Endodermal cell (in vitro differentiated cells): ENCODE data around the gene PRUNE2. TPM values are rescaled to one million over a fixed set of nuclear protein-coding genes. Genes with fewer than 3 reads are reported as not detected.

Experiments
- DNase-seq: peaks from one replicate; pipeline ENCODE4 v3.0.0-alpha.2; 2017
- H3K27ac ChIP-seq: 2 replicates; pipeline ENCODE4 v1.5.1; 2013; ENCODE audit warnings: mild to moderate bottlenecking, low read depth, low read length, moderate library complexity
- H3K27me3 ChIP-seq: 2 replicates; pipeline ENCODE4 v1.6.1; 2013; ENCODE audit warnings: mild to moderate bottlenecking, low read length, moderate library complexity; ENCODE audit not compliant: insufficient read depth, control insufficient read depth, poor library complexity, severe bottlenecking
- H3K36me3 ChIP-seq: 2 replicates; pipeline ENCODE4 v1.7.0; 2013; ENCODE audit warnings: mild to moderate bottlenecking, low read length, moderate library complexity; ENCODE audit not compliant: control insufficient read depth, insufficient read depth
- H3K4me1 ChIP-seq: one replicate; pipeline ENCODE4 v1.7.0; 2013; ENCODE audit warnings: low read length; ENCODE audit not compliant: control insufficient read depth, insufficient read depth
- H3K4me3 ChIP-seq: 2 replicates; pipeline ENCODE4 v1.5.1; 2013; ENCODE audit warnings: mild to moderate bottlenecking, low read length, moderate library complexity
- H3K9ac ChIP-seq: 2 replicates; pipeline ENCODE4 v1.6.1; 2013; ENCODE audit warnings: mild to moderate bottlenecking, low read length, moderate library complexity; ENCODE audit not compliant: poor library complexity, severe bottlenecking; ENCODE audit errors: extremely low read depth
- H3K9me3 ChIP-seq: 2 replicates; pipeline ENCODE4 v1.6.1; 2013; ENCODE audit warnings: mild to moderate bottlenecking, low read length, moderate library complexity; ENCODE audit not compliant: control insufficient read depth
- H3K27ac Mint-ChIP-seq: 2 replicates; pipeline ENCODE4 v1.8.0; 2020; ENCODE audit warnings: mixed read lengths
- H3K27me3 Mint-ChIP-seq: 2 replicates; pipeline ENCODE4 v1.8.0; 2021; ENCODE audit warnings: mild to moderate bottlenecking, mixed read lengths; ENCODE audit not compliant: insufficient read depth
- H3K36me3 Mint-ChIP-seq: 2 replicates; pipeline ENCODE4 v1.8.0; 2020; ENCODE audit warnings: low read depth, mixed read lengths
- H3K4me1 Mint-ChIP-seq: 2 replicates; pipeline ENCODE4 v1.8.0; 2020; ENCODE audit warnings: mixed read lengths
- H3K4me3 Mint-ChIP-seq: 2 replicates; pipeline ENCODE4 v1.8.0; 2020; ENCODE audit warnings: mild to moderate bottlenecking, moderate library complexity, mixed read lengths
- H3K9me3 Mint-ChIP-seq: 2 replicates; pipeline ENCODE4 v1.8.0; 2020; ENCODE audit warnings: mild to moderate bottlenecking, mixed read lengths
- CTCF ChIP-seq: fragments of 200-600 bp; sonication (generic); conservative IDR thresholded peaks from 2 replicates; pipeline ENCODE4 v1.5.0; 2021; ENCODE audit warnings: antibody characterized with exemption, mild to moderate bottlenecking
- WGBS, 2 experiments: methylation state at CpG; one replicate each; pipeline versions ENCODE4 v1.1.5 to v1.1.7; 2013; ENCODE audit warnings: missing lambda C conversion rate in 2 of 2, mixed read lengths in 1 of 2; ENCODE audit not compliant: insufficient coverage in 1 of 2, insufficient read length in 1 of 2; 5-methylcytosine and 5-hydroxymethylcytosine counted together
- total RNA-seq, 2 donors: library from RNA; stranded (reverse); fragmentation: NEBNext Ultra II Directional in 1 of 2; extraction: Animal tissue kit (Norgen Biotek cat#: 25700) in 1 of 2; gene quantifications; 2 replicates in 1 of 2; 3 replicates in 1 of 2; pipeline ENCODE4 v1.2.1, GENCODE V29; 2021

PRUNE2 gene
- total RNA-seq, 2 donors from 2014 or later = 4.1 to 6.8 TPM

- Histone ChIP-seq H3K9me3 (no peaks in the 10 kb centered on the region), H3K4me3 (no peak overlapping the region), H3K36me3 (no peaks in the 10 kb centered on the region), H3K27me3 (no peaks in the 10 kb centered on the region), H3K4me1 (no peaks in the 10 kb centered on the region), H3K27ac (no peak overlapping the region), H3K9ac (no peak overlapping the region)
- 63 to 88% methylated on average over 2 to 6 of the region's 6 CpGs for WGBS, 2 experiments
- no peak for TF ChIP-seq CTCF
- no peak for DNase-seq
- no peaks in the 10 kb centered on the region for H3K36me3 Mint-ChIP-seq
- no peak overlapping the region for H3K4me3 Mint-ChIP-seq
- no peaks in the 10 kb centered on the region for H3K4me1 Mint-ChIP-seq
- H3K27ac Mint-ChIP-seq = no peak overlapping the region
- H3K9me3 Mint-ChIP-seq = no peaks in the 10 kb centered on the region
- no peaks in the 10 kb centered on the region for H3K27me3 Mint-ChIP-seq
These were observed 146.2 kb downstream of the PRUNE2 start for GRCh38 chr9:76759732-76760131.

- Histone ChIP-seq H3K9me3 (no peaks in the 10 kb centered on the region), H3K4me3 (no peak overlapping the region), H3K27me3 (no peaks in the 10 kb centered on the region), H3K9ac (no peak overlapping the region), H3K4me1 (no peaks in the 10 kb centered on the region), H3K27ac (no peak overlapping the region), H3K36me3 (no peaks in the 10 kb centered on the region)
- H3K27me3 Mint-ChIP-seq = no peaks in the 10 kb centered on the region
- no peak overlapping the region for H3K27ac Mint-ChIP-seq
- no peak for TF ChIP-seq CTCF
- H3K36me3 Mint-ChIP-seq = no peaks in the 10 kb centered on the region
- H3K4me3 Mint-ChIP-seq = no peak overlapping the region
- no peaks in the 10 kb centered on the region for H3K4me1 Mint-ChIP-seq
- WGBS, 2 experiments = 80 to 81% methylated on average over 2 to 4 of the region's 4 CpGs
- DNase-seq = no peak
- no peaks in the 10 kb centered on the region for H3K9me3 Mint-ChIP-seq
These were observed 147.4 kb downstream of the PRUNE2 start for GRCh38 chr9:76758476-76758875.

- no peak overlapping the region for H3K9ac ChIP-seq
- H3K27ac ChIP-seq = no peak overlapping the region
- DNase-seq = no peak
- H3K4me3 ChIP-seq = no peak overlapping the region
- H3K9me3 ChIP-seq = no peaks in the 10 kb centered on the region
- Mint-ChIP-seq H3K36me3 (no peaks in the 10 kb centered on the region), H3K4me1 (no peaks in the 10 kb centered on the region), H3K4me3 (no peak overlapping the region), H3K9me3 (no peaks in the 10 kb centered on the region), H3K27ac (no peak overlapping the region), H3K27me3 (no peaks in the 10 kb centered on the region)
- no peaks in the 10 kb centered on the region for H3K36me3 ChIP-seq
- H3K4me1 ChIP-seq = no peaks in the 10 kb centered on the region
- 91 to 95% methylated on average over 2 of the region's 3 CpGs for WGBS, 2 experiments
- no peaks in the 10 kb centered on the region for H3K27me3 ChIP-seq
- no peak for TF ChIP-seq CTCF
These were observed 148.8 kb downstream of the PRUNE2 start for GRCh38 chr9:76756941-76757673.
